Measurements from ENCODE around the gene GZMM. TPM values are rescaled to one million over a fixed set of nuclear protein-coding genes. Genes with fewer than 3 reads are reported as not detected.

The GZMM gene
- total and polyA plus RNA-seq, 2 of the 13 experiments (the other 11 are each of a cell fraction or from before 2014, with no cell fraction given): 0.07 TPM; not detected in 1

DNA sequence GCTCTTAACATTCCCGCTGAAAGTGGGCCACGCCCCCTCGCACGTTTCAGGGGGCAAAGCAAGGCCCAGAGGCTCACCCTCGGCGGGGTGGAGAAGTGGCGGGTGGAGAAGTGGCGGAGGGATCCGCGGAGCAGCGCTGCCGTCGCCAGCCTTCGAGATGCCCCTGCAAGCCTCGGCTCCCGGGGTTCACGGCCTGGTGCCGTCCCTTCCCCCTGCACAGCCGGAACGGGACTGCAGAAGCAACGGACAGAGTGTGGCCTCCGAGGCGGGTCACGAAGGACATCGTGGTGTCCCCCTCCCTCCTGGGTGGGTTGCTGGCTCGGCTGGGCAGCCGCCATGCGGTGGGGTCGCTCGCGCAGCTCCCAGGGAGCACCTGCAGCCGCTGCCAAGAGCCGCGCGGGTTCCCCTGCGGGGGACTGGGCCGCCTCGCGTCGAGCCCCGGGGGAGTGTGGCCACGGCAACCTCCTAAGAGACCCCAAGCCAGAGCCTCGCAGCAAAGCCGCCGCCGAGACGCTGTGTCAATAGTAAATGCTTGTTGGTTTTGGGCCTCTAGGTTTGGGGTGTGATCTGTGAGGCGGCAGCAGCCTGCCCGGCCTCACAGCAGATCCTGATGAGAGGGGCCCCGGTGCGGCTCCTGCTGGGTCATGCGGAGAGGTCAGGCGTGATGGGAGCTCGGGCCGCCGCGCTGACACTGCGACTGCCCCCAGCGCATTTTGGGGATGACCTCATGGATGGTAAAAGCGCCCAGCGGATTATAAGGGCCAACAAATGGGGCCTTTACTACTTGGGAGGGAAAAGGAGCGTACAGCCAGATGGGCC is 31.1 kb upstream of the GZMM start:
- DNase-seq (ENCODE audit: low spot score) (no peak), FAIRE-seq (no peak), ATAC-seq (peak; percentile 55)
- Histone ChIP-seq H3K9ac (ENCODE audit: insufficient read depth, low read depth, low read length) (no peak overlapping the region), H3K4me3 (replicated peaks in 1 of 3; ENCODE audit: insufficient read depth in 1 of 3, low read depth in 2 of 3, low read length in 3 of 3) (peak overlapping the region in 1 of 3 experiments; percentile 52; a peak in 1 of 6 replicates), H3K4me2 (ENCODE audit: low read depth, low read length) (peak overlapping the region; percentile 55), H4K20me1 (ENCODE audit: insufficient read depth, low read length) (no peaks in the 10 kb centered on the region; the same call in 1 of the 2 replicates), H3K36me3 (replicated peaks in 1 of 2; ENCODE audit: control insufficient read depth in 1 of 2, insufficient read depth in 2 of 2, low read length in 2 of 2) (no peaks in the 10 kb centered on the region), H3K27ac (ENCODE audit: extremely low read length, insufficient read depth, low read length) (peak overlapping the region; percentile 32), H3K79me2 (ENCODE audit: insufficient read depth, low read length) (no peaks in the 10 kb centered on the region), H2AFZ (ENCODE audit: low read length) (no peak overlapping the region), H3K9me3 (ENCODE audit: low read length) (no peaks in the 10 kb centered on the region), H3K4me1 (ENCODE audit: insufficient read depth, low read length) (peaks cover 39% of the 10 kb centered on the region), H3K27me3 (ENCODE audit: control insufficient read depth in 1 of 2, insufficient read depth in 2 of 2, low read length in 2 of 2) (no peaks in the 10 kb centered on the region)
- BruUV-seq (replicated peaks): no TSS peak
- CTCF ChIA-PET (ENCODE audit: low intra/inter-chr PET ratio, low total read pairs): no interaction called here
- WGBS (ENCODE audit: low lambda C conversion rate): 75% methylated on average over 20 of the region's 62 CpGs
- in situ Hi-C loops (cut with HindIII; ENCODE audit: extremely low pct_ligation_motif_present, low pct_unique_long_range_greater_than_20kb): no loop called here
- intact Hi-C loops (cut with micrococcal nuclease; ENCODE audit: unreplicated experiment): no loop called here
- POLR2A ChIA-PET: interaction anchor here (1.0 to 1.3 kb wide), 2 partner anchors 11 to 18 kb away, joined by 3 to 8 read pairs; no protein-coding TSS in a partner anchor
- TF ChIP-seq MED13 (CRISPR knock-in tag; IDR thresholded peaks at IDR 0.05) (no peak), NONO (IDR thresholded peaks at IDR 0.05) (no peak), NONO (CRISPR knock-in tag; conservative IDR thresholded peaks at IDR 0.05) (0 out of 2 replicates have a peak, but pooled peaks have one; percentile 11), MED1 (CRISPR knock-in tag; IDR thresholded peaks at IDR 0.05) (no peak), RAD21 (CRISPR knock-in tag; IDR thresholded peaks at IDR 0.05) (0 out of 2 replicates have a peak, but pooled peaks have one; percentile 16), RARA (CRISPR knock-in tag; IDR thresholded peaks at IDR 0.05) (peak; percentile 23; the same call in 1 of the 2 replicates), TARDBP (CRISPR knock-in tag; IDR thresholded peaks at IDR 0.05) (0 out of 2 replicates have a peak, but pooled peaks have one; percentile 23), GABPB1 (CRISPR knock-in tag; IDR thresholded peaks at IDR 0.05) (peak; percentile 45; the same call in 1 of the 2 replicates), PHF21A (CRISPR knock-in tag; IDR thresholded peaks at IDR 0.05) (0 out of 2 replicates have a peak, but pooled peaks have one; percentile 21), SOX6 (IDR thresholded peaks at IDR 0.05) (no peak), SOX6 (CRISPR knock-in tag; IDR thresholded peaks at IDR 0.05) (peak; percentile 31; the same call in 1 of the 2 replicates)
- TF ChIP-seq, protein P1, sequence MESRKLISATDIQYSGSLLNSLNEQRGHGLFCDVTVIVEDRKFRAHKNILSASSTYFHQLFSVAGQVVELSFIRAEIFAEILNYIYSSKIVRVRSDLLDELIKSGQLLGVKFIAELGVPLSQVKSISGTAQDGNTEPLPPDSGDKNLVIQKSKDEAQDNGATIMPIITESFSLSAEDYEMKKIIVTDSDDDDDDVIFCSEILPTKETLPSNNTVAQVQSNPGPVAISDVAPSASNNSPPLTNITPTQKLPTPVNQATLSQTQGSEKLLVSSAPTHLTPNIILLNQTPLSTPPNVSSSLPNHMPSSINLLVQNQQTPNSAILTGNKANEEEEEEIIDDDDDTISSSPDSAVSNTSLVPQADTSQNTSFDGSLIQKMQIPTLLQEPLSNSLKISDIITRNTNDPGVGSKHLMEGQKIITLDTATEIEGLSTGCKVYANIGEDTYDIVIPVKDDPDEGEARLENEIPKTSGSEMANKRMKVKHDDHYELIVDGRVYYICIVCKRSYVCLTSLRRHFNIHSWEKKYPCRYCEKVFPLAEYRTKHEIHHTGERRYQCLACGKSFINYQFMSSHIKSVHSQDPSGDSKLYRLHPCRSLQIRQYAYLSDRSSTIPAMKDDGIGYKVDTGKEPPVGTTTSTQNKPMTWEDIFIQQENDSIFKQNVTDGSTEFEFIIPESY (CRISPR knock-in tag; IDR thresholded peaks at IDR 0.05): peak; percentile 87
- TF ChIP-seq, protein P2, sequence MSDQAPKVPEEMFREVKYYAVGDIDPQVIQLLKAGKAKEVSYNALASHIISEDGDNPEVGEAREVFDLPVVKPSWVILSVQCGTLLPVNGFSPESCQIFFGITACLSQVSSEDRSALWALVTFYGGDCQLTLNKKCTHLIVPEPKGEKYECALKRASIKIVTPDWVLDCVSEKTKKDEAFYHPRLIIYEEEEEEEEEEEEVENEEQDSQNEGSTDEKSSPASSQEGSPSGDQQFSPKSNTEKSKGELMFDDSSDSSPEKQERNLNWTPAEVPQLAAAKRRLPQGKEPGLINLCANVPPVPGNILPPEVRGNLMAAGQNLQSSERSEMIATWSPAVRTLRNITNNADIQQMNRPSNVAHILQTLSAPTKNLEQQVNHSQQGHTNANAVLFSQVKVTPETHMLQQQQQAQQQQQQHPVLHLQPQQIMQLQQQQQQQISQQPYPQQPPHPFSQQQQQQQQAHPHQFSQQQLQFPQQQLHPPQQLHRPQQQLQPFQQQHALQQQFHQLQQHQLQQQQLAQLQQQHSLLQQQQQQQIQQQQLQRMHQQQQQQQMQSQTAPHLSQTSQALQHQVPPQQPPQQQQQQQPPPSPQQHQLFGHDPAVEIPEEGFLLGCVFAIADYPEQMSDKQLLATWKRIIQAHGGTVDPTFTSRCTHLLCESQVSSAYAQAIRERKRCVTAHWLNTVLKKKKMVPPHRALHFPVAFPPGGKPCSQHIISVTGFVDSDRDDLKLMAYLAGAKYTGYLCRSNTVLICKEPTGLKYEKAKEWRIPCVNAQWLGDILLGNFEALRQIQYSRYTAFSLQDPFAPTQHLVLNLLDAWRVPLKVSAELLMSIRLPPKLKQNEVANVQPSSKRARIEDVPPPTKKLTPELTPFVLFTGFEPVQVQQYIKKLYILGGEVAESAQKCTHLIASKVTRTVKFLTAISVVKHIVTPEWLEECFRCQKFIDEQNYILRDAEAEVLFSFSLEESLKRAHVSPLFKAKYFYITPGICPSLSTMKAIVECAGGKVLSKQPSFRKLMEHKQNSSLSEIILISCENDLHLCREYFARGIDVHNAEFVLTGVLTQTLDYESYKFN (CRISPR knock-in tag; conservative IDR thresholded peaks at IDR 0.05): 0 out of 2 replicates have a peak, but pooled peaks have one; percentile 29
- TF ChIP-seq, protein P3, sequence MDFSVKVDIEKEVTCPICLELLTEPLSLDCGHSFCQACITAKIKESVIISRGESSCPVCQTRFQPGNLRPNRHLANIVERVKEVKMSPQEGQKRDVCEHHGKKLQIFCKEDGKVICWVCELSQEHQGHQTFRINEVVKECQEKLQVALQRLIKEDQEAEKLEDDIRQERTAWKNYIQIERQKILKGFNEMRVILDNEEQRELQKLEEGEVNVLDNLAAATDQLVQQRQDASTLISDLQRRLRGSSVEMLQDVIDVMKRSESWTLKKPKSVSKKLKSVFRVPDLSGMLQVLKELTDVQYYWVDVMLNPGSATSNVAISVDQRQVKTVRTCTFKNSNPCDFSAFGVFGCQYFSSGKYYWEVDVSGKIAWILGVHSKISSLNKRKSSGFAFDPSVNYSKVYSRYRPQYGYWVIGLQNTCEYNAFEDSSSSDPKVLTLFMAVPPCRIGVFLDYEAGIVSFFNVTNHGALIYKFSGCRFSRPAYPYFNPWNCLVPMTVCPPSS (IDR thresholded peaks at IDR 0.05): no peak

All from HepG2 (cell line).